MM.1S (cell line): ENCODE measurements around the gene TBX20.
"Not testable (repeated sequence)": the region's sequence is repeated elsewhere in the genome, so short reads cannot be mapped to it uniquely, and the experiment has no call there.

ENCODE experiments used
- DNase-seq: peaks from one replicate; pipeline ENCODE4 v3.0.0-alpha.2; 2015
- H2AFZ ChIP-seq: fragments of 300-600 bp; sonication (generic); 2 replicates; pipeline ENCODE4 v1.6.0; 2016; ENCODE audit warnings: antibody characterized with exemption, low read length
- H3F3A ChIP-seq: fragments of 300-600 bp; sonication (generic); 2 replicates; pipeline ENCODE4 v1.6.1; 2016; ENCODE audit warnings: mild to moderate bottlenecking, antibody characterized with exemption, low read length, moderate library complexity, mixed read lengths; ENCODE audit not compliant: insufficient read depth
- H3K27ac ChIP-seq: fragments of 300-600 bp; sonication (generic); 2 replicates; pipeline ENCODE4 v1.5.1; 2016; ENCODE audit warnings: mild to moderate bottlenecking, low read length
- H3K27me3 ChIP-seq: fragments of 300-600 bp; sonication (generic); replicated peaks from 2 replicates; pipeline ENCODE4 v1.6.0; 2016; ENCODE audit warnings: low read length; ENCODE audit not compliant: insufficient read depth
- H3K36me3 ChIP-seq: fragments of 300-600 bp; sonication (generic); replicated peaks from 2 replicates; pipeline ENCODE4 v1.6.1; 2016; ENCODE audit warnings: mild to moderate bottlenecking, low read length, mixed read lengths; ENCODE audit not compliant: insufficient read depth
- H3K4me1 ChIP-seq: fragments of 300-600 bp; sonication (generic); 2 replicates; pipeline ENCODE4 v1.6.1; 2016; ENCODE audit warnings: low read length, mixed read lengths
- H3K4me2 ChIP-seq: fragments of 300-600 bp; sonication (generic); 2 replicates; pipeline ENCODE4 v1.6.0; 2016; ENCODE audit warnings: low read depth, low read length
- H3K4me3 ChIP-seq: fragments of 300-600 bp; sonication (generic); 2 replicates; pipeline ENCODE4 v1.5.1; 2016; ENCODE audit warnings: low read length, mixed read lengths
- H3K79me2 ChIP-seq: fragments of 300-600 bp; sonication (generic); 2 replicates; pipeline ENCODE4 v1.6.1; 2016; ENCODE audit warnings: mixed run types, low read length, mixed read lengths
- H3K9ac ChIP-seq: fragments of 300-600 bp; sonication (generic); 2 replicates; pipeline ENCODE4 v1.6.1; 2016; ENCODE audit warnings: low read length, mixed read lengths
- H3K9me2 ChIP-seq: fragments of 300-600 bp; sonication (generic); replicated peaks from 2 replicates; pipeline ENCODE4 v1.6.1; 2016; ENCODE audit warnings: mild to moderate bottlenecking, low read length, mixed read lengths; ENCODE audit not compliant: insufficient read depth
- H3K9me3 ChIP-seq: fragments of 300-600 bp; sonication (generic); replicated peaks from 2 replicates; pipeline ENCODE4 v1.6.1; 2016; ENCODE audit warnings: mild to moderate bottlenecking, low read length, mixed read lengths; ENCODE audit not compliant: insufficient read depth
- H4K20me1 ChIP-seq: fragments of 300-600 bp; sonication (generic); 2 replicates; pipeline ENCODE4 v1.6.1; 2016; ENCODE audit warnings: mild to moderate bottlenecking, low read length, moderate library complexity, mixed read lengths; ENCODE audit not compliant: insufficient read depth
- CTCF ChIP-seq: fragments of 300-600 bp; sonication (generic); IDR thresholded peaks from 2 replicates; pipeline ENCODE4 v1.5.1; 2016; ENCODE audit warnings: antibody characterized with exemption, low read length, mixed read lengths
- EZH2 ChIP-seq: fragments of 300-600 bp; sonication (generic); optimal IDR thresholded peaks from 2 replicates; pipeline ENCODE3; 2017; ENCODE audit warnings: low read depth, mild to moderate bottlenecking, antibody characterized with exemption, low read length, mixed read lengths
- EZH2phosphoT487 ChIP-seq: fragments of 300-600 bp; sonication (generic); IDR thresholded peaks from 2 replicates; pipeline ENCODE4 v1.6.1; 2018; ENCODE audit warnings: antibody characterized with exemption, low read length

The TBX20 gene

DNA sequence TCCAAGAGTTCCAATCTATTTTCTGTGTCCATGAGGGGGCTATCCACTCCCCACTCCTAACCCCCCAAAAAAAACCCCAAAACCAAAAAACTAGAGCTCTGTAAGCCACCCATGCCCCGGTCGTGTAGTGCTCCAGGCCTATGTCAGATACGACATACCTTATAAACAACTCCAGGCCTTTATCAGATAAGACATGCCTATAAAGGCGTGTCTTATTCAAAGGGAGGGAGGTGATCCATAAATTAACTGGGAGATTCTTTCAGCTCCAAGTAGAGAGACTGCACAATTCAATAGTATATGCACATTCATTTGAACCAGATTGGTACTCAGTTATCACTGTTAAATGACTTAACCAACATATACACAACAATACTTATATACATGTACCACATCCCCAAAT is 62.3 kb downstream of the TBX20 start:
- H3K9me2 ChIP-seq, H3K27me3 ChIP-seq: not testable (repeated sequence)

GRCh38 chr7:35190146-35190773 is 63.6 kb downstream of the TBX20 start:
- not testable (repeated sequence) for H3K9me3 ChIP-seq, H4K20me1 ChIP-seq

More for the DNA sequence above, 62.3 kb downstream of the TBX20 start:
- H3F3A ChIP-seq, H3K79me2 ChIP-seq, H3K9me3 ChIP-seq, H4K20me1 ChIP-seq, H2AFZ ChIP-seq, H3K4me1 ChIP-seq, H3K4me2 ChIP-seq, H3K4me3 ChIP-seq, H3K36me3 ChIP-seq, DNase-seq, H3K27ac ChIP-seq, H3K9ac ChIP-seq: not testable (repeated sequence)

DNA sequence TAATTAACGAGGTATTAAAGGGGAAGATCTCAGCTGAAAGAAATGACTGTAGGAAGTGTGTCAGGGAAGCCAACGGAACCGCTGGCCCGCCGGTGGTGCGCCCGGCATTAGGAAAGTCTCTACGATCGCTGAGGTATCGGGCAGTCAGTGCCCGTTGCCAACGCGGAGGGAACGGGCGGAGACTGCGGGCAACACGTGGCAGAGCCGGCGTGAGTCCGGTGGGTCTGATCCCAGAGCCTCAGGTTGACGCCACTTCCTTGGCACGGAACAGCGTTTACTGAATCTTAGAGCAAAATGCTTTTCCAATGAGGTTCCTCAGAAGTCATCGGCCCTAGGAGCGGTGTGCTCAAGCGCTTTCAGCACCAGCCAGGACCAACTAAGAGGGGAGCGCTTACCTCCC is 67.1 kb downstream of the TBX20 start:
- not testable (repeated sequence) for DNase-seq, H3K27ac ChIP-seq
- H2AFZ ChIP-seq, result 0 out of 2 replicates have a peak overlapping the region, but pooled peaks have one; percentile 51

More at GRCh38 chr7:35190146-35190773, 63.6 kb downstream of the TBX20 start:
- not testable (repeated sequence) for H3K9ac ChIP-seq, H2AFZ ChIP-seq, H3K36me3 ChIP-seq, DNase-seq, H3K4me1 ChIP-seq, H3K79me2 ChIP-seq, H3K9me2 ChIP-seq, H3F3A ChIP-seq, H3K4me3 ChIP-seq, H3K27me3 ChIP-seq, H3K27ac ChIP-seq, H3K4me2 ChIP-seq

DNA sequence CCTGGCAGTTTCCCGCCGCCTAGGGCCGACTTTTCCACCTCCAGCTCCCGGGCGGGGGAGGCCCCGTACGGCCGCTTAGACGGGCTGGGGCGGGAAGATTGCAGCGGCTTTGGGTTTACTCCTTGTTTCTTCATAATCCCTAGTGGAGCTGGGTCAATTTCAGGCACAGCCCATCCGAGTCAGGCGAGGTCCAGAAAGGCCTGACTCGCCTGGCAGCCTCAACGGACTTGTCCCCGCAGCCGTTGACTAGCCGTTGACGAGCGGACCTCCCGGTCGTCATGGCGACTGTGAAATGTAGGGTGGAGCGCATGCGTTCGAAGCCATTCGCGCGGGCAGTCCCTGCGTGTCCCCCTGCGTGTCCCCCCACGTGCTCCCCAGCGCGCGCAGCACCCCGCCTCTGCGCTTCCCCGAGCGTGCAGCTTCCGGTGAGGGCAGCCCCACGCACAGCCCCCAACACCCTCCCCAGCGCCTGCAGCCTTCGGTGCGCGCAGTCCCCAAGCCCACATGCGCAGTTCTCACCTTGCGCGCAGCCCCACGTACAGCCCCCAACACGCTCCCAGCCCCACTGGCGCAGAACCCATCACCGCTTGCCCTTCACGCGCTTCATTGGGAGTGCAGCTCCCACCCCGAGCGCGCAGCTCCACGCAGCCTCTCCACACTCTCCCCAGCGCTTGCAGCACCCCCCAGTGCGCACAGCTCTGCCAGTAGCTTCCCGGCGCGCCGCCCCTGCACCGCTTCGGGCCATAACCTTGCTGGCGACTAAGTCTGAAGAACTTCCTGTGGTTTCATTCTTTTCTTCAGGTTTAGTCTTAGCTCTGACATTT is 67.8 kb downstream of the TBX20 start:
- Histone ChIP-seq H3K36me3 (no peaks in the 10 kb centered on the region), H4K20me1 (no peaks in the 10 kb centered on the region), H3K9me3 (no peaks in the 10 kb centered on the region), H3K79me2 (no peaks in the 10 kb centered on the region), H3K9me2 (no peaks in the 10 kb centered on the region), H2AFZ (0 out of 2 replicates have a peak overlapping the region, but pooled peaks have one; percentile 51), H3K27me3 (no peaks in the 10 kb centered on the region), H3K9ac (no peak overlapping the region), H3K4me1 (no peaks in the 10 kb centered on the region), H3K27ac (no peak overlapping the region), H3F3A (no peaks in the 10 kb centered on the region), H3K4me3 (peak overlapping the region; percentile 42), H3K4me2 (peak overlapping the region; percentile 59; the same call in 1 of the 2 replicates)
- DNase-seq, result no peak
- TF ChIP-seq EZH2phosphoT487 (no peak), EZH2 (no peak), CTCF (no peak)

More for the DNA sequence above, 67.1 kb downstream of the TBX20 start:
- not testable (repeated sequence) for H3K27me3 ChIP-seq, H3K36me3 ChIP-seq, H3K79me2 ChIP-seq, H3K9me3 ChIP-seq, H3F3A ChIP-seq, H3K4me1 ChIP-seq, H3K9ac ChIP-seq, H3K9me2 ChIP-seq, H4K20me1 ChIP-seq
- peak overlapping the region; percentile 42 for H3K4me3 ChIP-seq
- H3K4me2 ChIP-seq, result peak overlapping the region; percentile 59; the same call in 1 of the 2 replicates

- not testable (repeated sequence) for H3K79me2 ChIP-seq, H3K27me3 ChIP-seq, H2AFZ ChIP-seq, H3K4me2 ChIP-seq, H3K27ac ChIP-seq, DNase-seq, H3K9ac ChIP-seq, H3K9me3 ChIP-seq, H3K36me3 ChIP-seq, H3K4me1 ChIP-seq, H3F3A ChIP-seq, H4K20me1 ChIP-seq, H3K9me2 ChIP-seq, H3K4me3 ChIP-seq
Observed at GRCh38 chr7:35185578-35185907, 68.4 kb downstream of the TBX20 start.

DNA sequence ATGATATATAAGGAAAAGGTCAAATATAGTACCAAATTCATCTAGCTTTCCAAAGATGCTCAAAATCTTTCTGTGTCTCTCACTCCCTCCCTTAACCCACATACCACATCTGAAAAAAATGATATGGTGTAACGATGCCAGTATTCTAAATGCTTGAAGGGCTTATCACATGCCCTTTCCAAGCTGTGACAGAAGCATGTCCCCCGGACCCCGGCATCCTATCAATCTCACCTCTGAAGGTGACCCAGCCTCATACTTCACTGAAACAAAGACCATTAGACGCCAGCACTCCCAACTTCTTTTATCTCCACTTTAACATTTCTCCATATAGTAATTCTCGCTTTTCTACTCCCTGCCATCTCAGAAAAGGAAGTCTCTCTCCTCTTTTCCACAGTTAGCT is 68.9 kb downstream of the TBX20 start:
- not testable (repeated sequence) for H3K9ac ChIP-seq, H3K27me3 ChIP-seq, H3K4me3 ChIP-seq

More for the DNA sequence above, 68.9 kb downstream of the TBX20 start:
- not testable (repeated sequence) for H3K4me2 ChIP-seq, H3K4me1 ChIP-seq, H2AFZ ChIP-seq, H3K27ac ChIP-seq, H3K9me2 ChIP-seq, H3F3A ChIP-seq, H3K36me3 ChIP-seq, H3K9me3 ChIP-seq, H3K79me2 ChIP-seq, H4K20me1 ChIP-seq, DNase-seq
